ENCODE results near the gene CAPG.
A peak's percentile ranks its signal among the peaks of the same experiment; 100 is the strongest.

The CAPG gene

DNA sequence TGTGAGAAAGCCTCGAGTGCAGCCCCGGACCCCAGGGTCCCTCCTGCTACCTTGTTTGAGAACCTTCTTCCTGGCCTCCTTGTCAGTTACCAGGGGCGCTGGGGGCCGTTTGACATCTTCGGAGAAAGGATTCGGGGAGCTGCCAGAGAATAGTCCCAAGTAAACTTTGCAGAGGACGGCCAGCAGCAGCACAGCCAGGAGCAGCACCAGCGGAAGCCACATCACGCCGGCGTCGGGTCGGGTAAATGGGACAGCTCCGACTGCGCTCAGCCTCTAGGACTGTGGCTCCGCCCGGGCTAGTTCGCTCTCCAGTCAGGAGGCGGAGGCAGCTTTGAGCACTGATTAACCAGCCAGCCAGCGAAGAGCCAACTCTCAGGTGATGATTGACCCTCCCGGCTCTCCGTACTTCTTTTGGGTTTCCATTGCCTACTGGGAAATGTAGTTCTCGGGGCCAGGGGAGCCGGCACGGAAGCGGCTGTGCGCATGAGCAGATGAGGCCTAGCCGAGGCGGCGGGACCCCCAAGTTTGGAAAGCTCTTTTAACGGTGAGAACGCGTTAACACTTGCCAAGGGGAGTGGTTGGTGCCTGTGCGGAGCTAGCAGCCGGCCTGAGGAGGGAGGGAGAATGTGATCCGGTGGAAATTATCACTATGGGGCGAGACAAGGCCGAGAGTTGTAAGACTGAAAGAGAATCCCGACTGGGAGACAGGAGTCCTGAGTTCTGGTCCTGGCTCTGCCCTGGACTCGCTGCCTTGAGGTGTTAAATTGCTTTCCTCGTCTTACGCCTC, 55.7 kb downstream of the CAPG start, which contains the start of the genes ELMOD3 and RETSAT:
ELMOD3 (plus strand) TSS at position 484 of the 787 bp plus-strand sequence. CDS start 2,430 bp downstream, outside the sequence.
RETSAT (minus strand) TSS at position 243 of the 787 bp plus-strand sequence; CDS start at position 222, 21 bp downstream.
- DNase-seq = peak; percentile 94

- DNase-seq = no peak
Measured at GRCh38 chr2:85353876-85354285, 56.3 kb downstream of the CAPG start.

DNA sequence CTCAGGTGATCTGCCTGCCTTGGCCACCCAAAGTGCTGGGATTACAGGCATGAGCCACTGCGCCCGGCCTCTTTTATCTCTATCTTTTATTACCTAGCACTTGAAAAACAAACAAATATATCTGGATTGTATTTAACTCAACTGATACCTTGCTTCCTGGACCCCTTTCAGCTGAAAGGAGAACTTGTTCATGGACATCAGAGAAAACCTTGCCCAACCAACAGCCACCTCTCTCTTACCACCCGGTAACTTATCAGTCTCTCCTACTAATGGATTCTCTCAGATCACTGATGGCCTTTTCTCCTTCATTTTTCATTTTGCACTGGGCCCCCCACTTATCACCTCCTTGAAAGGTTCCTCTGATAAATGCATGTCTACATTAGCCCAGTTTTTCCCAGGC, 62.6 kb downstream of the CAPG start:
- DNase-seq = no peak

All from activated CD4-positive, alpha-beta T cell treated with anti-CD3 and anti-CD28 coated beads, Interleukin-2, amount 50 U/mL, for 1 hour (primary cell).